Natural killer cell (primary cell): Measurements from ENCODE around the gene FOXP1. TPM values are rescaled to one million over a fixed set of nuclear protein-coding genes. Genes with fewer than 3 reads are reported as not detected.

ENCODE experiments used
- ATAC-seq, 3 donors: fragments of 150-1000 bp in 2 of 3; fragments of 200-7000 bp in 1 of 3; cut with Tn5 transposase; 1 replicate in 1 of 3; 2 replicates in 2 of 3; pipeline ENCODE4 v1.10.0; 2021; ENCODE audit warnings: mild to moderate bottlenecking in 2 of 3, moderate library complexity in 2 of 3
- DNase-seq, 2 donors: peaks; one replicate each; pipeline versions ENCODE4 v3.0.0 to v3.0.0-alpha.2; 2013 to 2021; ENCODE audit warnings: mixed read lengths in 1 of 2
- H3K27ac ChIP-seq: one replicate; pipeline ENCODE4 v1.5.1; 2013; ENCODE audit warnings: mild to moderate bottlenecking, low read length
- H3K27me3 ChIP-seq: one replicate; pipeline ENCODE4 v1.6.1; 2013; ENCODE audit warnings: low read length; ENCODE audit not compliant: control insufficient read depth, insufficient read depth
- H3K36me3 ChIP-seq: one replicate; pipeline ENCODE4 v1.6.1; 2013; ENCODE audit warnings: low read length; ENCODE audit not compliant: control insufficient read depth, insufficient read depth
- H3K4me1 ChIP-seq: one replicate; pipeline ENCODE4 v1.6.1; 2013; ENCODE audit warnings: low read length; ENCODE audit not compliant: control insufficient read depth, insufficient read depth
- H3K4me3 ChIP-seq: one replicate; pipeline ENCODE4 v1.5.1; 2013; ENCODE audit warnings: low read length
- H3K9me3 ChIP-seq: one replicate; pipeline ENCODE4 v1.6.1; 2013; ENCODE audit warnings: low read length; ENCODE audit not compliant: control insufficient read depth, insufficient read depth
- H3K27ac Mint-ChIP-seq, 2 donors: one replicate each; pipeline ENCODE4 v1.8.0; 2022; ENCODE audit warnings: mild to moderate bottlenecking in 2 of 2, mixed read lengths in 2 of 2, moderate library complexity in 1 of 2
- H3K27me3 Mint-ChIP-seq, 2 donors: one replicate each; pipeline ENCODE4 v1.8.0; 2022; ENCODE audit warnings: low read depth in 2 of 2, mixed read lengths in 2 of 2
- H3K36me3 Mint-ChIP-seq: one replicate; pipeline ENCODE4 v1.8.0; 2022; ENCODE audit warnings: mixed read lengths
- H3K4me1 Mint-ChIP-seq, 2 donors: one replicate each; pipeline ENCODE4 v1.8.0; 2022; ENCODE audit warnings: mixed read lengths in 2 of 2
- H3K4me3 Mint-ChIP-seq: one replicate; pipeline ENCODE4 v1.8.0; 2022; ENCODE audit warnings: mild to moderate bottlenecking, moderate library complexity, mixed read lengths
- H3K9me3 Mint-ChIP-seq, 2 donors: one replicate each; pipeline ENCODE4 v1.8.0; 2022; ENCODE audit warnings: mixed read lengths in 2 of 2
- CTCF ChIP-seq: fragments of 200-600 bp; IDR thresholded peaks from one replicate; pipeline ENCODE4 v1.8.0; 2022; ENCODE audit warnings: antibody characterized with exemption
- WGBS: methylation state at CpG from one replicate; pipeline ENCODE4 v1.1.7; 2013; ENCODE audit warnings: missing lambda C conversion rate; ENCODE audit not compliant: insufficient coverage; 5-methylcytosine and 5-hydroxymethylcytosine counted together
- intact Hi-C: fragments of 100-400 bp; cut with micrococcal nuclease; formaldehyde crosslinking; loops from one replicate; pipeline ENCODE4 v1.14.2; 2022
- total RNA-seq, 4 donors: library from RNA; stranded (reverse); fragments of 120-200 nt in 1 of 4; gene quantifications; one replicate each; pipeline versions ENCODE4 v1.2.3 to v1.2.4, GENCODE V29; 2013 to 2022

FOXP1 gene
- total RNA-seq, 3 donors from 2014 or later (not counting 1 experiment from before 2014, with no cell fraction given): 166 to 185 (median 166) TPM

- intact Hi-C loops: no loop called here
- Mint-ChIP-seq H3K27ac (peak overlapping the region; percentile 62 to 65), H3K36me3 (peaks cover 8% of the 10 kb centered on the region), H3K27me3 (no peaks in the 10 kb centered on the region), H3K9me3 (no peaks in the 10 kb centered on the region), H3K4me3 (no peak overlapping the region), H3K4me1 (peaks cover 73 to 76% of the 10 kb centered on the region in 2 donors)
- Histone ChIP-seq H3K9me3 (no peaks in the 10 kb centered on the region), H3K4me3 (no peak overlapping the region), H3K27me3 (no peaks in the 10 kb centered on the region), H3K27ac (no peak overlapping the region), H3K4me1 (peaks cover 6% of the 10 kb centered on the region), H3K36me3 (peaks cover 35% of the 10 kb centered on the region)
- ATAC-seq (no peak), DNase-seq (no peak)
- 89% methylated on average over 6 of the region's 6 CpGs for WGBS
- TF ChIP-seq CTCF: no peak
Measured at GRCh38 chr3:71112576-71112975, 471.0 kb downstream of the FOXP1 start.

GRCh38 chr3:71111784-71112440, 471.6 kb downstream of the FOXP1 start:
- intact Hi-C loops: no loop called here
- Histone ChIP-seq H3K4me3 (no peak overlapping the region), H3K36me3 (peaks cover 41% of the 10 kb centered on the region), H3K27me3 (no peaks in the 10 kb centered on the region), H3K9me3 (no peaks in the 10 kb centered on the region), H3K4me1 (peaks cover 6% of the 10 kb centered on the region), H3K27ac (no peak overlapping the region)
- H3K27me3 Mint-ChIP-seq: no peaks in the 10 kb centered on the region
- ATAC-seq (no peak), DNase-seq (no peak)
- peaks cover 8% of the 10 kb centered on the region for H3K36me3 Mint-ChIP-seq
- H3K4me3 Mint-ChIP-seq: no peak overlapping the region
- WGBS: 84% methylated on average over 6 of the region's 6 CpGs
- peaks cover 67 to 74% of the 10 kb centered on the region in 2 donors for H3K4me1 Mint-ChIP-seq
- H3K9me3 Mint-ChIP-seq: no peaks in the 10 kb centered on the region
- H3K27ac Mint-ChIP-seq: peak overlapping the region; percentile 62 to 65
- TF ChIP-seq CTCF: no peak

GRCh38 chr3:71110385-71111222, 472.9 kb downstream of the FOXP1 start:
- H3K27ac Mint-ChIP-seq: peak overlapping the region; percentile 85 to 88
- peaks cover 66 to 75% of the 10 kb centered on the region in 2 donors for H3K4me1 Mint-ChIP-seq
- no peaks in the 10 kb centered on the region for H3K9me3 ChIP-seq
- WGBS: 95% methylated on average over 8 of the region's 8 CpGs
- intact Hi-C loops: no loop called here
- no peak overlapping the region for H3K4me3 Mint-ChIP-seq
- no peaks in the 10 kb centered on the region for H3K9me3 Mint-ChIP-seq
- H3K36me3 Mint-ChIP-seq: peaks cover 8% of the 10 kb centered on the region
- H3K4me3 ChIP-seq: no peak overlapping the region
- H3K27me3 Mint-ChIP-seq: no peaks in the 10 kb centered on the region
- ATAC-seq: no peak
- no peak for DNase-seq
- no peak for TF ChIP-seq CTCF
- no peaks in the 10 kb centered on the region for H3K27me3 ChIP-seq
- peaks cover 41% of the 10 kb centered on the region for H3K36me3 ChIP-seq
- H3K4me1 ChIP-seq: peaks cover 13% of the 10 kb centered on the region
- H3K27ac ChIP-seq: peak overlapping the region; percentile 14
